ENCODE data around the gene REXO5.
"Not testable (repeated sequence)": the region's sequence is repeated elsewhere in the genome, so short reads cannot be mapped to it uniquely, and the experiment has no call there.

Gene REXO5

GRCh38 chr16:20781697-20782096 lies 24.6 kb upstream of the REXO5 start:
- Mint-ChIP-seq H3K9me3 (no peaks in the 10 kb centered on the region), H3K36me3 (ENCODE audit: low read depth) (peaks cover 24% of the 10 kb centered on the region), H3K27ac (no peak overlapping the region), H3K27me3 (no peaks in the 10 kb centered on the region), H3K4me1 (ENCODE audit: low read depth) (no peaks in the 10 kb centered on the region), H3K4me3 (no peak overlapping the region)
- DNase-seq = no peak

- Mint-ChIP-seq H3K9me3 (no peaks in the 10 kb centered on the region), H3K36me3 (ENCODE audit: low read depth) (peaks cover 19% of the 10 kb centered on the region), H3K4me3 (no peak overlapping the region), H3K4me1 (ENCODE audit: low read depth) (no peaks in the 10 kb centered on the region), H3K27ac (no peak overlapping the region), H3K27me3 (no peaks in the 10 kb centered on the region)
- DNase-seq = no peak
These were observed 23.9 kb upstream of the REXO5 start for GRCh38 chr16:20782470-20782869.

- Mint-ChIP-seq H3K36me3 (ENCODE audit: low read depth) (peaks cover 16% of the 10 kb centered on the region), H3K4me3 (no peak overlapping the region), H3K27me3 (no peaks in the 10 kb centered on the region), H3K4me1 (ENCODE audit: low read depth) (no peaks in the 10 kb centered on the region), H3K9me3 (no peaks in the 10 kb centered on the region), H3K27ac (no peak overlapping the region)
- no peak for DNase-seq
These were observed 22.1 kb upstream of the REXO5 start for GRCh38 chr16:20784204-20784603.

DNA sequence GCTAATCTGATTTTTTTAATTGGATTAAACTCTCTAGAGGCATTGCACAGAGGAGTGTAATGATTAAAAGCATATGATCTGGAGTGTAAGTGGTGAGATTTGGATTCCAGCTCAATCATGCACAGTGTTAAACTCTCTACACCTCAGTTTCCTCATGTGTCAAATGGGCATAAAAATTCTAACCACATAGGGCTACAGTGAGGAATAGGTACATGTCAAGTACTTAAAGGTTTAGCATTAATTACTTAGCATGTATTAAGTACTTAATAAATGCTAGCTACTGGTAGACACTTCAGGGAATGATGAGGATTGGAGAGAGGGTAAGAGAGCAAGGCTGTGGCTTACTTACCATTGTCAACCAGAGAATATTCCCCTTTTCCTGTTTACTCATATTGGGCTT lies 17.2 kb upstream of the REXO5 start:
- Mint-ChIP-seq H3K9me3 (no peaks in the 10 kb centered on the region), H3K27ac (no peak overlapping the region), H3K4me1 (ENCODE audit: low read depth) (no peaks in the 10 kb centered on the region), H3K27me3 (no peaks in the 10 kb centered on the region), H3K4me3 (no peak overlapping the region), H3K36me3 (ENCODE audit: low read depth) (no peaks in the 10 kb centered on the region)
- no peak for DNase-seq

DNA sequence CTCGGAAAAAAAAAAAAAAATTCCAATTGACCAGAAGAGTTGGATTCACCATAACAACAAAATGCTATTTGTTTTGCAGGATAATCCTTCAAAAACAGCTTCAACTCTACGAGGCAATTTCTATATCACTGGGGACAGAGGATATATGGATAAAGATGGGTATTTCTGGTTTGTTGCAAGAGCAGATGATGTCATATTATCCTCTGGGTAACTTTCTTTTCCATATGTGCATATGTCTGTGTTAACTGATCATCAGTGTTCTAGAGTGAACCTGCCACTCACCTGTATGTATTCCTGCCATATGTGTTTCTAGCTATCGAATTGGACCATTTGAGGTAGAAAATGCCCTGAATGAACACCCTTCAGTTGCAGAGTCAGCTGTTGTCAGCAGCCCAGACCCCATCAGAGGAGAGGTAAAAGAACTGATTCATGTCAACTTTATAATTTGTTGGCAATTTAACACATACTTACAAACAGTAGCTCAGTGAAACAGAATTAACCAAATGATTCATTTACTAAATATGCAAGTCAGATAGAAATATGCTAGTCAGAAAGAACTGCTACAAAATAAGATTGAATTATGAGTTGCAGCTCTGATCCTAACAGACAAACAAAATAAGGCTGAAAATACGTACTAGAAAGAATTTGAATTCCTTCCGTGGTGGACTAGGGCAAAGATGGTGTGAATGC lies 14.3 kb upstream of the REXO5 start:
- no peaks in the 10 kb centered on the region for H3K9me3 Mint-ChIP-seq
- no peaks in the 10 kb centered on the region for H3K4me1 Mint-ChIP-seq (ENCODE audit: low read depth)
- H3K36me3 Mint-ChIP-seq (ENCODE audit: low read depth) = peaks cover 10% of the 10 kb centered on the region
- no peak overlapping the region for H3K4me3 Mint-ChIP-seq
- DNase-seq = no peak
- H3K27me3 Mint-ChIP-seq = no peaks in the 10 kb centered on the region
- no peak overlapping the region for H3K27ac Mint-ChIP-seq

DNA sequence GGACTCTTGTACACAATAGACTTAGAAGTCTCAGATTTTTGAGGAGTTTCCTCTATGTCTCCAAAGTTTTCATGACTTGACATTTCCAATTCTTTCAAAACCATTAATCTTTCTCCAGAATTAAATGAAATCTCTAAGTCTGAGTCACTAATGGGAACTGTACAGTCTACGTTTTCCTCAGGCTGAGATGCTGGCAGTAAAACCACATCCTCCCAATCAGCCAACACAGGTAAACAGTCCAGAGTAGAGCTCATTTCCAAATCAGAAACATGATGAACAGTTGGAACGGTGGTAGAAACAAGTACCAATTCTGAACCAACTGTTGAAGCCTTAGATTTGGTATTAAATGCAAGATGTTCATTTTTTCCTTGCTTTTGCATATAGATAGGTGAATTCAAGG lies 8.0 kb upstream of the REXO5 start:
- no peak for DNase-seq
- Mint-ChIP-seq H3K36me3 (ENCODE audit: low read depth) (peaks cover 39% of the 10 kb centered on the region), H3K27me3 (no peaks in the 10 kb centered on the region), H3K9me3 (no peaks in the 10 kb centered on the region), H3K27ac (peak overlapping the region; percentile 22), H3K4me3 (no peak overlapping the region), H3K4me1 (ENCODE audit: low read depth) (peaks cover 14% of the 10 kb centered on the region)

GRCh38 chr16:20799599-20799998 lies 6.7 kb upstream of the REXO5 start:
- Mint-ChIP-seq H3K27me3 (no peaks in the 10 kb centered on the region), H3K4me3 (no peak overlapping the region), H3K4me1 (ENCODE audit: low read depth) (peaks cover 16% of the 10 kb centered on the region), H3K9me3 (no peaks in the 10 kb centered on the region), H3K27ac (no peak overlapping the region), H3K36me3 (ENCODE audit: low read depth) (peaks cover 39% of the 10 kb centered on the region)
- DNase-seq = no peak

GRCh38 chr16:20801278-20801677 lies 5.0 kb upstream of the REXO5 start:
- H3K9me3 Mint-ChIP-seq = no peaks in the 10 kb centered on the region

DNA sequence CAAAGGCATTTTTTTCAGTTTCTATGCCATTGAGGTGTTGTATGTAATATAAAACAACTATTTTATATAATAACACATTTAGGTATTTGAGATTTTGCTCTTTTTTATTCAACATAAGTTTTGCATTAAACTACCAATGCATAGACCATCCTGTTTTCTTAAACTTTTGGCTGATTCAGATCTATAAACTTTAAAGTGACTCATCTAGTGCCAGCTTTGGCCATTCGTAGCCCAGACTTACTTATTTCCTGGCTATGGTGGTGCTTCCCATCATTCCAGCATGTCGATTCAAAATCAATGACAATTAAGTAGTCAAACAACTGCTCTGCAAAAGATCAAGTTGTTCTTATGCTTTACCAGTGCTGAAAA lies 3.2 kb upstream of the REXO5 start:
- peaks cover 29% of the 10 kb centered on the region for H3K4me1 Mint-ChIP-seq (ENCODE audit: low read depth)
- H3K4me3 Mint-ChIP-seq = no peak overlapping the region
- peaks cover 40% of the 10 kb centered on the region for H3K36me3 Mint-ChIP-seq (ENCODE audit: low read depth)
- no peak overlapping the region for H3K27ac Mint-ChIP-seq
- H3K27me3 Mint-ChIP-seq = no peaks in the 10 kb centered on the region
- no peak for DNase-seq
- H3K9me3 Mint-ChIP-seq = no peaks in the 10 kb centered on the region

More at GRCh38 chr16:20801278-20801677, 5.0 kb upstream of the REXO5 start:
- H3K4me3 Mint-ChIP-seq = no peak overlapping the region
- H3K27me3 Mint-ChIP-seq = no peaks in the 10 kb centered on the region
- peaks cover 37% of the 10 kb centered on the region for H3K36me3 Mint-ChIP-seq (ENCODE audit: low read depth)
- no peak for DNase-seq
- no peak overlapping the region for H3K27ac Mint-ChIP-seq
- peaks cover 21% of the 10 kb centered on the region for H3K4me1 Mint-ChIP-seq (ENCODE audit: low read depth)

GRCh38 chr16:20803561-20804214 lies 2.6 kb upstream of the REXO5 start:
- no peak for DNase-seq
- no peak overlapping the region for H3K27ac Mint-ChIP-seq
- H3K36me3 Mint-ChIP-seq (ENCODE audit: low read depth) = peaks cover 36% of the 10 kb centered on the region
- H3K4me1 Mint-ChIP-seq (ENCODE audit: low read depth) = peaks cover 26% of the 10 kb centered on the region
- H3K4me3 Mint-ChIP-seq = no peak overlapping the region
- H3K9me3 Mint-ChIP-seq = no peaks in the 10 kb centered on the region
- no peaks in the 10 kb centered on the region for H3K27me3 Mint-ChIP-seq

DNA sequence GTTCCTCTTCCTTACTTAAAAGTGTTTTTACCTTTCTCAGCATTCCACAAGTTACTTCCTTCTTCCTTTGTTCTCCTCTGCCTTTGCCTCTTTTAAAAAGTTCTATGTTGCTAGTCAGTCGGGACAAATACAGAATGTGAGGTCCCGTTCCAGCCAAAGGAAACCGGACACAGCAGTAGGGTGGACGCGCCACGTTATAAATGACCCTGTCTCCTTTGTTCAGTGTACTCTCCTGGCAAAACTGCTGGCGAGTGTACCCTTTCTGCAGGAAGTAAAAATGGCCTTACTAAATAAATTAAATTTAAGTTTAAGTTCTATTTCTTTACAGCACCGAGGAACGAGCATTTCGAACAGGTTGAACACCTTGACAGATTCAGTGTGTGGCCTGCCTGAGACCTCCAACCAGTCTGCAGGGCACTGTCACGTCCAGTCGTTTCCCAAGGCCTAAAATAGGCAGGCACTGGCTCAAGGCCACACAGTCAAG lies 601 bp upstream of the REXO5 start:
- Mint-ChIP-seq H3K4me3 (peak overlapping the region; percentile 93), H3K36me3 (ENCODE audit: low read depth) (peaks cover 23% of the 10 kb centered on the region), H3K4me1 (ENCODE audit: low read depth) (peaks cover 21% of the 10 kb centered on the region), H3K27ac (peak overlapping the region; percentile 95)
- H3K27me3 Mint-ChIP-seq, H3K9me3 Mint-ChIP-seq, DNase-seq: not testable (repeated sequence)

GRCh38 chr16:20807862-20808261 lies 1.5 kb downstream of the REXO5 start:
- H3K27me3 Mint-ChIP-seq = no peaks in the 10 kb centered on the region
- peaks cover 21% of the 10 kb centered on the region for H3K4me1 Mint-ChIP-seq (ENCODE audit: low read depth)
- H3K9me3 Mint-ChIP-seq = no peaks in the 10 kb centered on the region
- no peak for DNase-seq
- peaks cover 19% of the 10 kb centered on the region for H3K36me3 Mint-ChIP-seq (ENCODE audit: low read depth)
- H3K4me3 Mint-ChIP-seq = peak overlapping the region; percentile 93
- H3K27ac Mint-ChIP-seq = peak overlapping the region; percentile 95

DNA sequence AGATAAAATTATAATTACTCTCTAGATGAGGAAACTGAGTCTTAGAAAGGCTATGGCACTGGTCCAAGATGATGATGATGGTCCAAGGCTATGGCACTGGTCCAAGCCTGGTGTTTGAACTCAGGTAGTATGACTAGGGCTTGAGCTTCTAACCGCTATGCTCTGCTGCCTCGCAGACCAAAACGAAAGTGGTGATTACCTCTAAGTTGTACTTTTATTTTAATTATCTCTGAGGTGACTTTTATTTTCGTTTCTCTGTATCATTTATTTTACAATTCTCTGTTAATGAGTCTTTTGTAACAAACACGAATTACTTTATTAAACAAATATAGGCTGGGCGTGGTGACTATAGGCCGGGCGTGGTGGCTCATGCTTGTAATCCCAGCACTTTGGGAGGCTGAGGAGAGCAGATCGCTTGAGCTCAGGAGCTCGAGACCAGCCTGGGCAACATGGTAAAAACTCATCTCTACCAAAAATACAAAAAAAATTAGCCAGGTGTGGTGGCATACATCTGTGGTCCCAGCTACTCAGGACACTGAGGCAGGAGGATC lies 5.6 kb downstream of the REXO5 start:
- Mint-ChIP-seq H3K4me1 (ENCODE audit: low read depth) (peaks cover 19% of the 10 kb centered on the region), H3K27me3 (no peaks in the 10 kb centered on the region), H3K36me3 (ENCODE audit: low read depth) (peaks cover 17% of the 10 kb centered on the region), H3K9me3 (no peaks in the 10 kb centered on the region), H3K4me3 (no peak overlapping the region), H3K27ac (no peak overlapping the region)
- no peak for DNase-seq

GRCh38 chr16:20812510-20812909 lies 6.2 kb downstream of the REXO5 start:
- Mint-ChIP-seq H3K36me3 (ENCODE audit: low read depth) (peaks cover 14% of the 10 kb centered on the region), H3K4me3 (no peak overlapping the region), H3K4me1 (ENCODE audit: low read depth) (peaks cover 15% of the 10 kb centered on the region), H3K9me3 (no peaks in the 10 kb centered on the region), H3K27ac (no peak overlapping the region), H3K27me3 (no peaks in the 10 kb centered on the region)
- no peak for DNase-seq

GRCh38 chr16:20814784-20815183 lies 8.5 kb downstream of the REXO5 start:
- Mint-ChIP-seq H3K27me3 (no peaks in the 10 kb centered on the region), H3K27ac (no peak overlapping the region), H3K4me1 (ENCODE audit: low read depth) (peaks cover 9% of the 10 kb centered on the region), H3K4me3 (no peak overlapping the region), H3K9me3 (no peaks in the 10 kb centered on the region), H3K36me3 (ENCODE audit: low read depth) (peaks cover 10% of the 10 kb centered on the region)
- no peak for DNase-seq

Data from activated T-cell treated with anti-CD3 and anti-CD28 coated beads, Interleukin-2, amount 50 U/mL, for 24 hours (primary cell).